NCI-H748 treated with DMSO at 0.1 percent for 48 hours (cell line): ENCODE results near the gene GYPC.
"Not testable (repeated sequence)": the region's sequence is repeated elsewhere in the genome, so short reads cannot be mapped to it uniquely, and the experiment has no call there.

Source experiments
- DNase-seq: peaks from one replicate; lab custom pipeline; 2025; lab: John Stamatoyannopoulos, UW

The GYPC gene

GRCh38 chr2:126671488-126671887 is 15.5 kb downstream of the GYPC start:
- DNase-seq, result no peak

- no peak for DNase-seq
These were observed 17.1 kb downstream of the GYPC start for GRCh38 chr2:126672980-126673605.

GRCh38 chr2:126674075-126674744 is 18.3 kb downstream of the GYPC start:
- DNase-seq, result no peak

GRCh38 chr2:126675637-126676036 is 19.7 kb downstream of the GYPC start:
- DNase-seq, result no peak

GRCh38 chr2:126676221-126677175 is 20.5 kb downstream of the GYPC start:
- DNase-seq, result no peak

- no peak for DNase-seq
These were observed 21.2 kb downstream of the GYPC start for GRCh38 chr2:126677176-126677538.

- no peak for DNase-seq
These were observed 22.5 kb downstream of the GYPC start for GRCh38 chr2:126678269-126679065.

- no peak for DNase-seq
These were observed 23.2 kb downstream of the GYPC start for GRCh38 chr2:126679094-126679713.

- no peak for DNase-seq
These were observed 25.5 kb downstream of the GYPC start for GRCh38 chr2:126681505-126681904.

- no peak for DNase-seq
These were observed 29.7 kb downstream of the GYPC start for GRCh38 chr2:126685629-126686028.

- no peak for DNase-seq
These were observed 30.3 kb downstream of the GYPC start for GRCh38 chr2:126686286-126686685.

GRCh38 chr2:126686841-126687485 is 31.0 kb downstream of the GYPC start:
- no peak for DNase-seq

- no peak for DNase-seq
These were observed 31.5 kb downstream of the GYPC start for GRCh38 chr2:126687503-126687902.

GRCh38 chr2:126688594-126688993 is 32.6 kb downstream of the GYPC start:
- DNase-seq, result not testable (repeated sequence)

GRCh38 chr2:126692241-126692640 is 36.3 kb downstream of the GYPC start:
- peak; percentile 37 for DNase-seq

GRCh38 chr2:126692934-126693592 is 37.1 kb downstream of the GYPC start:
- not testable (repeated sequence) for DNase-seq

- no peak for DNase-seq
These were observed 40.9 kb downstream of the GYPC start for GRCh38 chr2:126696644-126697520.

- DNase-seq, result no peak
These were observed 42.4 kb downstream of the GYPC start for GRCh38 chr2:126698376-126698775.

GRCh38 chr2:126699018-126699417 is 43.1 kb downstream of the GYPC start:
- DNase-seq, result no peak
